GM12864 (cell line): ENCODE results near the gene CBFB.
A peak's percentile ranks its signal among the peaks of the same experiment; 100 is the strongest.

ENCODE experiments used
- DNase-seq: peaks from one replicate; pipeline ENCODE4 v3.0.0-alpha.2; 2011; ENCODE audit warnings: low read depth
- H3K4me3 ChIP-seq: 2 replicates; pipeline ENCODE4 v1.5.1; 2011; ENCODE audit warnings: mild to moderate bottlenecking, low read depth, low read length, control low read depth
- CTCF ChIP-seq: IDR thresholded peaks from 2 replicates; pipeline ENCODE4 v1.5.1; 2011; ENCODE audit warnings: low read depth, mild to moderate bottlenecking, moderate library complexity, low read length, control low read depth, inconsistent platforms; ENCODE audit errors: missing control alignments

Gene CBFB

GRCh38 chr16:67149276-67150046, 120.5 kb downstream of the CBFB start:
- no peak for TF ChIP-seq CTCF
- H3K4me3 ChIP-seq, result no peak overlapping the region
- DNase-seq, result no peak

DNA sequence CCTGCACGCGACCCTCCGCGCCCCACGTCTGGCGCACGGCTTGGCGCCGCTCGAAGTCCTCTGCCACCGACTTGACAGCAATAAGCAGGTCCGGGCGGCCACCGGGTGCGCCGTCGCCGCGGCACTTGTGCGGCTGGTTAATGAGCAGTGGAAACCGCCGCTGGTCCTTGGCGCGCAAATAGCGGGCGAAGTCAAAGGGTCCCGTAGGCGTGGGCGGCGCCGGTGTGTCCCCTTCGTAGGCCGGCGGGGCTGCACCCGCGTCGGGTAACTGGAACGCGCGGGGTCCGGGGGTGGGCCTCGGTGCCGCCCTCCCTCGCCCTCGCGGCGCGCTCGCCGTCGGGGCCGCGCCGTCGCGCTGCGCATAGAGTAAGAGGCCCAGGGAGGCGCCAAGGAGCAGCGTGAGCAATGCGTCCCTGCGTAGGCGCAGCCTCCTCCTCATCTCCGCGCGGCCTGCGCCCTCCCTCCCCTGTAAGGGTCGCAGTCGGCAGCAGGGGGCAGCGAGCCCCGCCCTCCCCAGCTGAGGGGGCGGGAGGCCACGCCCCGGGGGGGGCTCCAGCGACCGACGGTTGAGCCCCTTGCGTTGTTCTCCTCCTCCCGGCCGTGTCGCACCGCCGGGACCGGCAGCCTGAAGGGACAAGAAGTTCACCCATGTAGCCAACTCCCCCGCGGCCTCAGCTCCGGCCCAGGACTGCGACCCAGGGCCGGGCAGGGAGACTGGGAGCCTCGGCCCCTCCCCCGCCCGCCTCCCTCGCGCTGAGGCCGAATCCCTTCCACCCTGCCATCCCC, 121.3 kb downstream of the CBFB start:
- peak overlapping the region; percentile 71 for H3K4me3 ChIP-seq
- peak; percentile 4 for TF ChIP-seq CTCF
- DNase-seq, result no peak
